M059J (cell line): ENCODE data around the gene STEAP2. TPM values are rescaled to one million over a fixed set of nuclear protein-coding genes. Genes with fewer than 3 reads are reported as not detected.
"Not testable (repeated sequence)": the region's sequence is repeated elsewhere in the genome, so short reads cannot be mapped to it uniquely, and the experiment has no call there.

Experiments
- DNase-seq: peaks from one replicate; pipeline ENCODE4 v3.0.0-alpha.2; 2012; ENCODE audit warnings: low read depth
- total RNA-seq: library from RNA; depleted of rRNA; stranded (reverse); fragments of >200 nt; shearing (Covaris generic); gene quantifications from 2 replicates; pipeline ENCODE4 v1.2.3, GENCODE V29; 2014

STEAP2 gene
- total RNA-seq, 1 experiment from 2014 or later, result 6.2 TPM

- no peak for DNase-seq
Measured at GRCh38 chr7:90233569-90233968, 22.0 kb downstream of the STEAP2 start.

GRCh38 chr7:90236721-90237289, 25.3 kb downstream of the STEAP2 start:
- DNase-seq, result no peak

- no peak for DNase-seq
Measured at GRCh38 chr7:90238022-90238421, 26.5 kb downstream of the STEAP2 start.

GRCh38 chr7:90238583-90238982, 27.0 kb downstream of the STEAP2 start:
- no peak for DNase-seq

GRCh38 chr7:90239050-90239449, 27.5 kb downstream of the STEAP2 start:
- DNase-seq, result peak; percentile 25

- peak; percentile 33 for DNase-seq
Measured at GRCh38 chr7:90239625-90240228, 28.2 kb downstream of the STEAP2 start.

- no peak for DNase-seq
Measured at GRCh38 chr7:90242369-90243168, 31.0 kb downstream of the STEAP2 start.

- no peak for DNase-seq
Measured at GRCh38 chr7:90243556-90243955, 32.0 kb downstream of the STEAP2 start.

GRCh38 chr7:90244565-90244908, 33.0 kb downstream of the STEAP2 start:
- DNase-seq, result no peak

GRCh38 chr7:90244909-90245851, 33.6 kb downstream of the STEAP2 start, which contains the start of gene CFAP69:
CFAP69 (plus strand) TSS chr7:90245174; CDS start chr7:90245425, 251 bp downstream.
- DNase-seq, result peak; percentile 89

- DNase-seq, result no peak
Measured at GRCh38 chr7:90246171-90246570, 34.6 kb downstream of the STEAP2 start.

- no peak for DNase-seq
Measured at GRCh38 chr7:90248706-90249105, 37.2 kb downstream of the STEAP2 start.

GRCh38 chr7:90250601-90251303, 39.2 kb downstream of the STEAP2 start:
- peak; percentile 87 for DNase-seq

- DNase-seq, result no peak
Measured at GRCh38 chr7:90251304-90251635, 39.7 kb downstream of the STEAP2 start.

- DNase-seq, result not testable (repeated sequence)
Measured at GRCh38 chr7:90256011-90256410, 44.5 kb downstream of the STEAP2 start.

GRCh38 chr7:90256778-90257177, 45.2 kb downstream of the STEAP2 start:
- DNase-seq, result no peak

GRCh38 chr7:90261441-90261840, 49.9 kb downstream of the STEAP2 start:
- no peak for DNase-seq

GRCh38 chr7:90262438-90262837, 50.9 kb downstream of the STEAP2 start:
- DNase-seq, result peak; percentile 58

- DNase-seq, result no peak
Measured at GRCh38 chr7:90266808-90267207, 55.3 kb downstream of the STEAP2 start.

- no peak for DNase-seq
Measured at GRCh38 chr7:90267263-90267858, 55.8 kb downstream of the STEAP2 start.

- no peak for DNase-seq
Measured at GRCh38 chr7:90269163-90269562, 57.6 kb downstream of the STEAP2 start.
